Lower leg skin (tissue), 3 donors: Measurements from ENCODE around the gene NUP214.

ENCODE experiments used
- POLR2A ChIP-seq, 2 donors: fragments of 450-650 bp; IDR thresholded peaks; one replicate each; pipeline ENCODE4 v1.6.1; 2016 to 2017; ENCODE audit warnings: antibody characterized with exemption in 2 of 2, mild to moderate bottlenecking in 1 of 2, moderate library complexity in 1 of 2
- TF ChIP-seq, protein P1 (sequence below), 3 donors: fragments of 450-650 bp; IDR thresholded peaks; one replicate each; pipeline ENCODE4 v1.5.1; 2016; ENCODE audit warnings: antibody characterized with exemption in 3 of 3, mild to moderate bottlenecking in 3 of 3, moderate library complexity in 2 of 3

DNA sequence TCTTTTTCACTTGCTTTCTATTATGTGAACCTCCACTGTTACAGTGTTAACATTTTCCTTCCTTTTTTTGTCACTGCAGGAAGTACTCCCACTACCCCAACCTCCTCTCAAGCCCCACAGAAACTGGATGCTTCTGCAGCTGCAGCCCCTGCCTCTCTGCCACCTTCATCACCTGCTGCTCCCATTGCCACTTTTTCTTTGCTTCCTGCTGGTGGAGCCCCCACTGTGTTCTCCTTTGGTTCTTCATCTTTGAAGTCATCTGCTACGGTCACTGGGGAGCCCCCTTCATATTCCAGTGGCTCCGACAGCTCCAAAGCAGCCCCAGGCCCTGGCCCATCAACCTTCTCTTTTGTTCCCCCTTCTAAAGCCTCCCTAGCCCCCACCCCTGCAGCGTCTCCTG is 18.8 kb downstream of the NUP214 start:
- TF ChIP-seq, protein P1, sequence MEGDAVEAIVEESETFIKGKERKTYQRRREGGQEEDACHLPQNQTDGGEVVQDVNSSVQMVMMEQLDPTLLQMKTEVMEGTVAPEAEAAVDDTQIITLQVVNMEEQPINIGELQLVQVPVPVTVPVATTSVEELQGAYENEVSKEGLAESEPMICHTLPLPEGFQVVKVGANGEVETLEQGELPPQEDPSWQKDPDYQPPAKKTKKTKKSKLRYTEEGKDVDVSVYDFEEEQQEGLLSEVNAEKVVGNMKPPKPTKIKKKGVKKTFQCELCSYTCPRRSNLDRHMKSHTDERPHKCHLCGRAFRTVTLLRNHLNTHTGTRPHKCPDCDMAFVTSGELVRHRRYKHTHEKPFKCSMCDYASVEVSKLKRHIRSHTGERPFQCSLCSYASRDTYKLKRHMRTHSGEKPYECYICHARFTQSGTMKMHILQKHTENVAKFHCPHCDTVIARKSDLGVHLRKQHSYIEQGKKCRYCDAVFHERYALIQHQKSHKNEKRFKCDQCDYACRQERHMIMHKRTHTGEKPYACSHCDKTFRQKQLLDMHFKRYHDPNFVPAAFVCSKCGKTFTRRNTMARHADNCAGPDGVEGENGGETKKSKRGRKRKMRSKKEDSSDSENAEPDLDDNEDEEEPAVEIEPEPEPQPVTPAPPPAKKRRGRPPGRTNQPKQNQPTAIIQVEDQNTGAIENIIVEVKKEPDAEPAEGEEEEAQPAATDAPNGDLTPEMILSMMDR (IDR thresholded peaks at IDR 0.05) = no peak
- TF ChIP-seq POLR2A (IDR thresholded peaks at IDR 0.05) = no peak
